ENCODE results near the gene FAM107B.

- TF ChIP-seq, protein P1, sequence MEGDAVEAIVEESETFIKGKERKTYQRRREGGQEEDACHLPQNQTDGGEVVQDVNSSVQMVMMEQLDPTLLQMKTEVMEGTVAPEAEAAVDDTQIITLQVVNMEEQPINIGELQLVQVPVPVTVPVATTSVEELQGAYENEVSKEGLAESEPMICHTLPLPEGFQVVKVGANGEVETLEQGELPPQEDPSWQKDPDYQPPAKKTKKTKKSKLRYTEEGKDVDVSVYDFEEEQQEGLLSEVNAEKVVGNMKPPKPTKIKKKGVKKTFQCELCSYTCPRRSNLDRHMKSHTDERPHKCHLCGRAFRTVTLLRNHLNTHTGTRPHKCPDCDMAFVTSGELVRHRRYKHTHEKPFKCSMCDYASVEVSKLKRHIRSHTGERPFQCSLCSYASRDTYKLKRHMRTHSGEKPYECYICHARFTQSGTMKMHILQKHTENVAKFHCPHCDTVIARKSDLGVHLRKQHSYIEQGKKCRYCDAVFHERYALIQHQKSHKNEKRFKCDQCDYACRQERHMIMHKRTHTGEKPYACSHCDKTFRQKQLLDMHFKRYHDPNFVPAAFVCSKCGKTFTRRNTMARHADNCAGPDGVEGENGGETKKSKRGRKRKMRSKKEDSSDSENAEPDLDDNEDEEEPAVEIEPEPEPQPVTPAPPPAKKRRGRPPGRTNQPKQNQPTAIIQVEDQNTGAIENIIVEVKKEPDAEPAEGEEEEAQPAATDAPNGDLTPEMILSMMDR (IDR thresholded peaks at IDR 0.05; ENCODE audit: low read depth, low read length, missing input control), result no peak
- TF ChIP-seq JUND (IDR thresholded peaks at IDR 0.05), result no peak
Measured at GRCh38 chr10:14652067-14652466, 122.6 kb downstream of the FAM107B start.
